ENCODE data around the gene MPV17L2. TPM values are rescaled to one million over a fixed set of nuclear protein-coding genes. Genes with fewer than 3 reads are reported as not detected.
A peak's percentile ranks its signal among the peaks of the same experiment; 100 is the strongest.

The MPV17L2 gene
- total and polyA plus RNA-seq, 2 experiments from 2014 or later: 38.7 to 81.3 TPM

DNA sequence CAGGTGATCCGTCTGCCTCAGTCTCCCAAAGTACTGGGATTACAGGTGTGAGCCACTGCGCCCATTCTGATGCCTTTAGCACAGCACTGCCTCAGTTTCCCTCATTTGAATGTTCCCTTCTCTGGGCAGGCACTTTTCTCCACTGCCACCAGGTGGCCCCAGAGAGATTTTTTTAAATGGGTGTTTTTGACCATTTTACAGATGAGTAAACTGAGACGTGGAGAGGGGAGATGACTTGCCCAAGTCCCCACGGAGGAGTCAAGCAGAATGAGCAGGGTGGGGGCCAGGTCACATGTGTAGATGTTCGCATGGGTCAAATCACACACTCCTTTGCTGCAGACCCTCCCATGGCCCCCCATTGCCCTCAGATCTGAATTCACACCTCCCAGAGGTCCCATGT lies 36.5 kb downstream of the MPV17L2 start:
- TF ChIP-seq ZNF331 (CRISPR knock-in tag; IDR thresholded peaks at IDR 0.05; ENCODE audit: low read depth) (no peak), STAT1 (IDR thresholded peaks at IDR 0.05; ENCODE audit: unreplicated experiment) (no peak)
- TF ChIP-seq, protein P1, sequence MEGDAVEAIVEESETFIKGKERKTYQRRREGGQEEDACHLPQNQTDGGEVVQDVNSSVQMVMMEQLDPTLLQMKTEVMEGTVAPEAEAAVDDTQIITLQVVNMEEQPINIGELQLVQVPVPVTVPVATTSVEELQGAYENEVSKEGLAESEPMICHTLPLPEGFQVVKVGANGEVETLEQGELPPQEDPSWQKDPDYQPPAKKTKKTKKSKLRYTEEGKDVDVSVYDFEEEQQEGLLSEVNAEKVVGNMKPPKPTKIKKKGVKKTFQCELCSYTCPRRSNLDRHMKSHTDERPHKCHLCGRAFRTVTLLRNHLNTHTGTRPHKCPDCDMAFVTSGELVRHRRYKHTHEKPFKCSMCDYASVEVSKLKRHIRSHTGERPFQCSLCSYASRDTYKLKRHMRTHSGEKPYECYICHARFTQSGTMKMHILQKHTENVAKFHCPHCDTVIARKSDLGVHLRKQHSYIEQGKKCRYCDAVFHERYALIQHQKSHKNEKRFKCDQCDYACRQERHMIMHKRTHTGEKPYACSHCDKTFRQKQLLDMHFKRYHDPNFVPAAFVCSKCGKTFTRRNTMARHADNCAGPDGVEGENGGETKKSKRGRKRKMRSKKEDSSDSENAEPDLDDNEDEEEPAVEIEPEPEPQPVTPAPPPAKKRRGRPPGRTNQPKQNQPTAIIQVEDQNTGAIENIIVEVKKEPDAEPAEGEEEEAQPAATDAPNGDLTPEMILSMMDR (conservative IDR thresholded peaks at IDR 0.05; ENCODE audit: low read depth in 2 of 2): peak; percentile 55 to 90
- no peaks in the 10 kb centered on the region for H4K20me1 ChIP-seq (replicated peaks; ENCODE audit: insufficient read depth)
- no peaks in the 10 kb centered on the region for H3K36me3 ChIP-seq (ENCODE audit: insufficient read depth)
- H3K4me3 ChIP-seq: no peak overlapping the region
- H3K4me2 ChIP-seq: no peak overlapping the region
- DNase-seq (ENCODE audit: low spot score) (peak; percentile 61), ATAC-seq (no peak)
- H3F3A ChIP-seq (replicated peaks; ENCODE audit: low read depth): peaks cover 49% of the 10 kb centered on the region
- H3K9me2 ChIP-seq (ENCODE audit: insufficient read depth): no peaks in the 10 kb centered on the region
- H3K4me1 ChIP-seq (ENCODE audit: insufficient read depth): peaks cover 29% of the 10 kb centered on the region
- peaks cover 27% of the 10 kb centered on the region for H3K27me3 ChIP-seq (ENCODE audit: insufficient read depth)
- no peaks in the 10 kb centered on the region for H3K79me2 ChIP-seq (replicated peaks; ENCODE audit: insufficient read depth)
- peaks cover 47% of the 10 kb centered on the region for H3K27me3 Mint-ChIP-seq (ENCODE audit: insufficient read depth, low read depth, poor library complexity)
- no peak overlapping the region for H3K27ac Mint-ChIP-seq
- peak overlapping the region; percentile 5; the same call in 1 of the 3 replicates for H3K4me3 Mint-ChIP-seq
- H3K27ac ChIP-seq (ENCODE audit: low read depth): no peak overlapping the region
- peaks cover 50% of the 10 kb centered on the region for H3K4me1 Mint-ChIP-seq
- H3K9me3 Mint-ChIP-seq: no peaks in the 10 kb centered on the region; the same call in 1 of the 3 replicates
- H3K36me3 Mint-ChIP-seq (ENCODE audit: low read depth): no peaks in the 10 kb centered on the region; the same call in 1 of the 3 replicates
- H2AFZ ChIP-seq: no peak overlapping the region

DNA sequence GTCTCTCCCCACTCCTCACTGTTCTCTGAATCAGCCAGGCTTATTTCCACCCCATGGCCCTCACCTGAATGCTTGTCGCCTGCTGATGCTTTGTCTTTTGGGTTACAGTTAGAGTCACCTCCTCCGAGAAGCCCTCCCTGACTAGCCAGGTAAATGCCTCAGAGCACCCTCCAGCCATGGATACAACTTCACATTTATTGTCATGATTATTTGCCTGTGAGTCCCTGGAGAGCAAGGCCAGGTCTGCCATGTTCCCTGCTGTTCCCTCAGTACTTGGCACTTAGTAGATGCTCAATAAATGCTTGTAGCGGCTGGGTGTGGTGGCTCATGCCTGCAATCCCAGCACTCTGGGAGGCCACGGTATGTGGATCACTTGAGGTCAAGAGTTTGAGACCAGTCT lies 36.9 kb downstream of the MPV17L2 start:
- ATAC-seq (no peak), DNase-seq (ENCODE audit: low spot score) (no peak)
- Histone ChIP-seq H3K4me2 (no peak overlapping the region), H3K9me2 (ENCODE audit: insufficient read depth) (no peaks in the 10 kb centered on the region), H3K4me3 (no peak overlapping the region), H3K79me2 (replicated peaks; ENCODE audit: insufficient read depth) (no peaks in the 10 kb centered on the region), H3K27ac (ENCODE audit: low read depth) (no peak overlapping the region), H2AFZ (no peak overlapping the region), H4K20me1 (replicated peaks; ENCODE audit: insufficient read depth) (no peaks in the 10 kb centered on the region), H3K27me3 (ENCODE audit: insufficient read depth) (peaks cover 25% of the 10 kb centered on the region), H3F3A (replicated peaks; ENCODE audit: low read depth) (peaks cover 49% of the 10 kb centered on the region), H3K36me3 (ENCODE audit: insufficient read depth) (no peaks in the 10 kb centered on the region), H3K4me1 (ENCODE audit: insufficient read depth) (peaks cover 29% of the 10 kb centered on the region)
- Mint-ChIP-seq H3K9me3 (no peaks in the 10 kb centered on the region; the same call in 1 of the 3 replicates), H3K36me3 (ENCODE audit: low read depth) (no peaks in the 10 kb centered on the region; the same call in 1 of the 3 replicates), H3K27ac (no peak overlapping the region), H3K4me1 (peaks cover 47% of the 10 kb centered on the region), H3K4me3 (no peak overlapping the region), H3K27me3 (ENCODE audit: insufficient read depth, low read depth, poor library complexity) (peaks cover 43% of the 10 kb centered on the region)
- TF ChIP-seq ZNF331 (CRISPR knock-in tag; IDR thresholded peaks at IDR 0.05; ENCODE audit: low read depth) (no peak), EZH2phosphoT487 (IDR thresholded peaks at IDR 0.05; ENCODE audit: unreplicated experiment) (no peak), ZNF114 (CRISPR knock-in tag; IDR thresholded peaks at IDR 0.05) (no peak), CREB1 (CRISPR knock-in tag; IDR thresholded peaks at IDR 0.05; ENCODE audit: low read depth) (no peak), EZH2 (IDR thresholded peaks at IDR 0.05; ENCODE audit: low read depth, unreplicated experiment) (no peak), STAT1 (IDR thresholded peaks at IDR 0.05; ENCODE audit: unreplicated experiment) (no peak)
- TF ChIP-seq, protein P2, sequence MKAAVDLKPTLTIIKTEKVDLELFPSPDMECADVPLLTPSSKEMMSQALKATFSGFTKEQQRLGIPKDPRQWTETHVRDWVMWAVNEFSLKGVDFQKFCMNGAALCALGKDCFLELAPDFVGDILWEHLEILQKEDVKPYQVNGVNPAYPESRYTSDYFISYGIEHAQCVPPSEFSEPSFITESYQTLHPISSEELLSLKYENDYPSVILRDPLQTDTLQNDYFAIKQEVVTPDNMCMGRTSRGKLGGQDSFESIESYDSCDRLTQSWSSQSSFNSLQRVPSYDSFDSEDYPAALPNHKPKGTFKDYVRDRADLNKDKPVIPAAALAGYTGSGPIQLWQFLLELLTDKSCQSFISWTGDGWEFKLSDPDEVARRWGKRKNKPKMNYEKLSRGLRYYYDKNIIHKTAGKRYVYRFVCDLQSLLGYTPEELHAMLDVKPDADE (IDR thresholded peaks at IDR 0.05): no peak
- TF ChIP-seq, protein P3, sequence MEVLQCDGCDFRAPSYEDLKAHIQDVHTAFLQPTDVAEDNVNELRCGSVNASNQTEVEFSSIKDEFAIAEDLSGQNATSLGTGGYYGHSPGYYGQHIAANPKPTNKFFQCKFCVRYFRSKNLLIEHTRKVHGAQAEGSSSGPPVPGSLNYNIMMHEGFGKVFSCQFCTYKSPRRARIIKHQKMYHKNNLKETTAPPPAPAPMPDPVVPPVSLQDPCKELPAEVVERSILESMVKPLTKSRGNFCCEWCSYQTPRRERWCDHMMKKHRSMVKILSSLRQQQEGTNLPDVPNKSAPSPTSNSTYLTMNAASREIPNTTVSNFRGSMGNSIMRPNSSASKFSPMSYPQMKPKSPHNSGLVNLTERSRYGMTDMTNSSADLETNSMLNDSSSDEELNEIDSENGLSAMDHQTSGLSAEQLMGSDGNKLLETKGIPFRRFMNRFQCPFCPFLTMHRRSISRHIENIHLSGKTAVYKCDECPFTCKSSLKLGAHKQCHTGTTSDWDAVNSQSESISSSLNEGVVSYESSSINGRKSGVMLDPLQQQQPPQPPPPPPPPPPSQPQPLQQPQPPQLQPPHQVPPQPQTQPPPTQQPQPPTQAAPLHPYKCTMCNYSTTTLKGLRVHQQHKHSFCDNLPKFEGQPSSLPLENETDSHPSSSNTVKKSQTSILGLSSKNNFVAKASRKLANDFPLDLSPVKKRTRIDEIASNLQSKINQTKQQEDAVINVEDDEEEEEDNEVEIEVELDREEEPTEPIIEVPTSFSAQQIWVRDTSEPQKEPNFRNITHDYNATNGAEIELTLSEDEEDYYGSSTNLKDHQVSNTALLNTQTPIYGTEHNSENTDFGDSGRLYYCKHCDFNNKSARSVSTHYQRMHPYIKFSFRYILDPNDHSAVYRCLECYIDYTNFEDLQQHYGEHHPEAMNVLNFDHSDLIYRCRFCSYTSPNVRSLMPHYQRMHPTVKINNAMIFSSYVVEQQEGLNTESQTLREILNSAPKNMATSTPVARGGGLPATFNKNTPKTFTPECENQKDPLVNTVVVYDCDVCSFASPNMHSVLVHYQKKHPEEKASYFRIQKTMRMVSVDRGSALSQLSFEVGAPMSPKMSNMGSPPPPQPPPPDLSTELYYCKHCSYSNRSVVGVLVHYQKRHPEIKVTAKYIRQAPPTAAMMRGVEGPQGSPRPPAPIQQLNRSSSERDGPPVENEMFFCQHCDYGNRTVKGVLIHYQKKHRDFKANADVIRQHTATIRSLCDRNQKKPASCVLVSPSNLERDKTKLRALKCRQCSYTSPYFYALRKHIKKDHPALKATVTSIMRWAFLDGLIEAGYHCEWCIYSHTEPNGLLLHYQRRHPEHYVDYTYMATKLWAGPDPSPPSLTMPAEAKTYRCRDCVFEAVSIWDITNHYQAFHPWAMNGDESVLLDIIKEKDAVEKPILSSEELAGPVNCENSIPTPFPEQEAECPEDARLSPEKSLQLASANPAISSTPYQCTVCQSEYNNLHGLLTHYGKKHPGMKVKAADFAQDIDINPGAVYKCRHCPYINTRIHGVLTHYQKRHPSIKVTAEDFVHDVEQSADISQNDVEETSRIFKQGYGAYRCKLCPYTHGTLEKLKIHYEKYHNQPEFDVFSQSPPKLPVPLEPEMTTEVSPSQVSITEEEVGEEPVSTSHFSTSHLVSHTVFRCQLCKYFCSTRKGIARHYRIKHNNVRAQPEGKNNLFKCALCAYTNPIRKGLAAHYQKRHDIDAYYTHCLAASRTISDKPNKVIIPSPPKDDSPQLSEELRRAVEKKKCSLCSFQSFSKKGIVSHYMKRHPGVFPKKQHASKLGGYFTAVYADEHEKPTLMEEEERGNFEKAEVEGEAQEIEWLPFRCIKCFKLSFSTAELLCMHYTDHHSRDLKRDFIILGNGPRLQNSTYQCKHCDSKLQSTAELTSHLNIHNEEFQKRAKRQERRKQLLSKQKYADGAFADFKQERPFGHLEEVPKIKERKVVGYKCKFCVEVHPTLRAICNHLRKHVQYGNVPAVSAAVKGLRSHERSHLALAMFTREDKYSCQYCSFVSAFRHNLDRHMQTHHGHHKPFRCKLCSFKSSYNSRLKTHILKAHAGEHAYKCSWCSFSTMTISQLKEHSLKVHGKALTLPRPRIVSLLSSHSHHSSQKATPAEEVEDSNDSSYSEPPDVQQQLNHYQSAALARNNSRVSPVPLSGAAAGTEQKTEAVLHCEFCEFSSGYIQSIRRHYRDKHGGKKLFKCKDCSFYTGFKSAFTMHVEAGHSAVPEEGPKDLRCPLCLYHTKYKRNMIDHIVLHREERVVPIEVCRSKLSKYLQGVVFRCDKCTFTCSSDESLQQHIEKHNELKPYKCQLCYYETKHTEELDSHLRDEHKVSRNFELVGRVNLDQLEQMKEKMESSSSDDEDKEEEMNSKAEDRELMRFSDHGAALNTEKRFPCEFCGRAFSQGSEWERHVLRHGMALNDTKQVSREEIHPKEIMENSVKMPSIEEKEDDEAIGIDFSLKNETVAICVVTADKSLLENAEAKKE (CRISPR knock-in tag; IDR thresholded peaks at IDR 0.05): no peak
- TF ChIP-seq, protein P1 (conservative IDR thresholded peaks at IDR 0.05; ENCODE audit: low read depth in 2 of 2): no peak

Data from GM23338 (cell line).